ENCODE results near the gene CGB7.
A peak's percentile ranks its signal among the peaks of the same experiment; 100 is the strongest.
"Not testable (repeated sequence)": the region's sequence is repeated elsewhere in the genome, so short reads cannot be mapped to it uniquely, and the experiment has no call there.

The CGB7 gene

DNA sequence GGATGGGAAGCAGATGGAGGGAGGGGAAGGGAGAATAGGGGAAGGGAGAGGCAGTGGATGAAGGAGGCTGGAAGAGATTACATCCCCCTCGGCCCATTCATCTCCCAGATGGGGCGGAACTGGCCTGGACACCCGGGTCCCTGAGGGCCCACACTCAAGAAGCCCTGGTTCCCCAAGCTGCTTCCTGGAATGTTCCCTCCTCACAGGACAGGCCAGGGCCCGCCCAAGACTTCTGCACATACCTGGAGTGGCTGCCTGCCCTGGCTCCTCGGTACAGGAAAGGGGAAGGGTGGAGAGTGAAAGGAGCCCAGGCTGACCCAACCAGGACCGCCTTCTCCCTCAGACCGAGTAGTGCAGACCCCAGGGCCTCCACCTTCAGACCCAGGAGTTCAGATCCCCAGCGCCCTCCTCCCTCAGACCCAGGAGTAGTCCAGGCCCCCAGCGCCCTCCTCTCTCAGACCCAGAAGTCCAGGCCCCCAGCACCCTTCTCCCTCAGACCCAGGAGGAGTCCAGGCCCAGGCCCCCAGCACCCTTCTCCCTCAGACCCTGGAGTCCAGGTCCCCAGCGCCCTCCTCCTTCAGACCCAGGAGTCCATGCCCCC, 6.6 kb upstream of the CGB7 start:
- TF ChIP-seq, protein P1, sequence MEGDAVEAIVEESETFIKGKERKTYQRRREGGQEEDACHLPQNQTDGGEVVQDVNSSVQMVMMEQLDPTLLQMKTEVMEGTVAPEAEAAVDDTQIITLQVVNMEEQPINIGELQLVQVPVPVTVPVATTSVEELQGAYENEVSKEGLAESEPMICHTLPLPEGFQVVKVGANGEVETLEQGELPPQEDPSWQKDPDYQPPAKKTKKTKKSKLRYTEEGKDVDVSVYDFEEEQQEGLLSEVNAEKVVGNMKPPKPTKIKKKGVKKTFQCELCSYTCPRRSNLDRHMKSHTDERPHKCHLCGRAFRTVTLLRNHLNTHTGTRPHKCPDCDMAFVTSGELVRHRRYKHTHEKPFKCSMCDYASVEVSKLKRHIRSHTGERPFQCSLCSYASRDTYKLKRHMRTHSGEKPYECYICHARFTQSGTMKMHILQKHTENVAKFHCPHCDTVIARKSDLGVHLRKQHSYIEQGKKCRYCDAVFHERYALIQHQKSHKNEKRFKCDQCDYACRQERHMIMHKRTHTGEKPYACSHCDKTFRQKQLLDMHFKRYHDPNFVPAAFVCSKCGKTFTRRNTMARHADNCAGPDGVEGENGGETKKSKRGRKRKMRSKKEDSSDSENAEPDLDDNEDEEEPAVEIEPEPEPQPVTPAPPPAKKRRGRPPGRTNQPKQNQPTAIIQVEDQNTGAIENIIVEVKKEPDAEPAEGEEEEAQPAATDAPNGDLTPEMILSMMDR (IDR thresholded peaks at IDR 0.05; ENCODE audit: extremely low read depth, missing control alignments) = no peak
- peak; percentile 28 for DNase-seq (ENCODE audit: low spot score)

DNA sequence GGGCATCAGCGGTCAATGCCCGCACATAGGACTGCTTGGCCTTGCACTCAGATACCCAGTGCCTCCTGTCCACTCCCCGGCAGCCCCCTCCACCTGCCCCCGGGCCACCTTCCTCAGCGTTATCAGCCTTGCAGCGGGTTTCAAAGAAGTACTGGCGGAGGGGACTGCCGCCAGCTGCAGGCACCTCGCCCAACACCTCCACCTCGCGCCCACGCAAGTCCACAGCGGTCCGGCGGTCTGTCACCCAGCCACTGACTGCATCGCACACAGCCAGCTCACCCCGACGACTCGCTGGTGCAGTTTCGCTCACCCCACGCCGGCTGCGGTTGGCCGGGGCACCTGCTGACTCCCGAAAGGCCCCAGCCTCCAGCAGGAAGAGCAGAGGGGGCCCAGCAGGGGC, 3.9 kb upstream of the CGB7 start:
- peak; percentile 48 for DNase-seq (ENCODE audit: low spot score)
- TF ChIP-seq, protein P1 (IDR thresholded peaks at IDR 0.05; ENCODE audit: extremely low read depth, missing control alignments) = no peak

DNA sequence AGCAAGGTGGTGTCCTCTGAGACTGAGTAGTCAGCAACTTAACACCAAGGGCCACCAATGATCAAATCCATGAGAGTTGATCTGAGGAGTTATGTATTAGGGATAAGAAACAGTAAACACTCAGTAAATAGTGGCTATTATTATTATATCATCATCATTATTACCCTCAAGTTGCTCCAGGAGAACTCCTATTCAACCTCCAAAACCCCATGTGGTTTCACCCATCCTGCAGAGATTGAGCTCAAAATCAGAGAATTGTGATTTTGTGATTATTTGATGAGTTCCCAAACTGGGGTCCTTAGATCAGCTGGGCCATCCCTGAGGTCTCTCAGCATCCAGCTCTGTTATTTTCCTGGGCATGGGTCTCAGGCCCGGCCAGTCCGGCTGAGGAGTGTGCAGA, 3.5 kb upstream of the CGB7 start:
- DNase-seq (ENCODE audit: low spot score) = no peak
- TF ChIP-seq, protein P1 (IDR thresholded peaks at IDR 0.05; ENCODE audit: extremely low read depth, missing control alignments) = no peak

DNA sequence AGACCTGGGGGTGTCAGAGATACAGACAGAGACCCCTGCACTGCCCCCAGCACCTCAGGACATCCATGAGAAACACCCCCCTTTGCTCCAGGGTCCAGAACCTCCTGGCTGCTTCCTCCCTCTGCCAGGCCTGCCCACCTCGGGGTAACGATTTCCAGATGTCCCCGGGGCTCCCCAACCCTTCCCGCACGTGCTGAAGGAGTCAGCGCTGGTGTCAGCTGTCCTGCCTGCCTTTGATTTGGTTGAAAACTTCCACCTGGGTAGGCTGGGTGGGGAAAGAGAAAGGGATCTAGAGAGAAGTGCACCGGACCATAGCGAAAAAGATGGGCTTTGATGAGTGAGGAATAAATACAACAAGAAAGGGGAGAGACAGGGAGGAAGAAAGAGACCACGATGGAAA, 1.5 kb upstream of the CGB7 start:
- DNase-seq (ENCODE audit: low spot score) = peak; percentile 17
- TF ChIP-seq, protein P1 (IDR thresholded peaks at IDR 0.05; ENCODE audit: extremely low read depth, missing control alignments) = no peak

DNA sequence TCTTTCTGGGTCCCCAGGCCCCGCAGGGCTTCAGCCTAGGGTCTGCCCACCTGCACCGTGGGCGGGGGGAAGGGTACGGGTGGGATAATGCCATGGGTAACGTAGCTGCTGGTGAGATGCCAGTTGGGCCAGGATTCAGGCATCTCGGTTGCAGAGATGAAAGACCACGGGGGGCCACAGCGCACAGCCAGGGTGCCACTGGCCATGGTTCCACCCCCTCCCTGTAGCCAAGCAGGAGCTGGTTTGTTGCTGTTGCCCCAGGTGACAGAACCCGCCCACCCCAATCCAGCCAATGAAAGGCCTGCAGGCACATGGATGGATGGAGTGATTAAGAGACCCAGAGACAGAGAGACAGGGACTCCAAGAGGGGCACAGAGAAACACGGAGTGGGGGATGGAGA, 1.0 kb upstream of the CGB7 start:
- TF ChIP-seq, protein P1 (IDR thresholded peaks at IDR 0.05; ENCODE audit: extremely low read depth, missing control alignments) = no peak
- DNase-seq (ENCODE audit: low spot score) = peak; percentile 52

DNA sequence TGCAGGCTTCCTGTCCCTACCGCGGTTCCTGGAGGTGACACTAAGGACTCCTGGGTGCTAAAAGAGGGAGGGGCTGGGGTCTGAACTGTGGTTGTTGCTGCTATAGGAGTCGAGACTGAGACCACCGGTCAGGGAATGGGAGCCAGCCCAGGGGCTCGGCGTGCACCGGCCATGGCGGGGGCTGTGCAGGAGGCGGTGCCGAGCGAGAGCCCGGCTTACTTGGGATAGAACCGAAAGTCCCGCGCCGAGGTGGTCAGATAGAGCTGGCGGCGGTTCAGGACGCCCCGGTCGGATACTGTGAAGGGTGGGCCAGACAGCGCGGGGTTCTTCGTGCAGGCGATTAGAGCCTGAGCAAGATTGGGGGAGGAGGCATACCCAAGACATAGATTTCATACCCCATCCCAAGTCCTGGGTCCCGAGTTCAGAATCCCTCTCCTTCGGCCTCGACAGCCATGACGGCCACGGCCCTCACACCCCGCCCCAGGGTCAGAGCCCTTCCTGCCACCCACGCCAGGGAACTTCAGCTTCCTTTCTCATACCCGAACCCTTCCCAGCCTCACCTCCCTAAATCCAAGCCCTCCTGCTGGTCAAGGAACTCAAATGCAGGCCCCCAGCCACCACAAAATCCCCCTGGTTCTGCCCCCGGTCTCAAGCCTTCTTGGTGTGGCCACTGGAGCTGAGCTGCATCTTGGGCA, 500 bp downstream of the CGB7 start:
- not testable (repeated sequence) for DNase-seq (ENCODE audit: low spot score)

DNA sequence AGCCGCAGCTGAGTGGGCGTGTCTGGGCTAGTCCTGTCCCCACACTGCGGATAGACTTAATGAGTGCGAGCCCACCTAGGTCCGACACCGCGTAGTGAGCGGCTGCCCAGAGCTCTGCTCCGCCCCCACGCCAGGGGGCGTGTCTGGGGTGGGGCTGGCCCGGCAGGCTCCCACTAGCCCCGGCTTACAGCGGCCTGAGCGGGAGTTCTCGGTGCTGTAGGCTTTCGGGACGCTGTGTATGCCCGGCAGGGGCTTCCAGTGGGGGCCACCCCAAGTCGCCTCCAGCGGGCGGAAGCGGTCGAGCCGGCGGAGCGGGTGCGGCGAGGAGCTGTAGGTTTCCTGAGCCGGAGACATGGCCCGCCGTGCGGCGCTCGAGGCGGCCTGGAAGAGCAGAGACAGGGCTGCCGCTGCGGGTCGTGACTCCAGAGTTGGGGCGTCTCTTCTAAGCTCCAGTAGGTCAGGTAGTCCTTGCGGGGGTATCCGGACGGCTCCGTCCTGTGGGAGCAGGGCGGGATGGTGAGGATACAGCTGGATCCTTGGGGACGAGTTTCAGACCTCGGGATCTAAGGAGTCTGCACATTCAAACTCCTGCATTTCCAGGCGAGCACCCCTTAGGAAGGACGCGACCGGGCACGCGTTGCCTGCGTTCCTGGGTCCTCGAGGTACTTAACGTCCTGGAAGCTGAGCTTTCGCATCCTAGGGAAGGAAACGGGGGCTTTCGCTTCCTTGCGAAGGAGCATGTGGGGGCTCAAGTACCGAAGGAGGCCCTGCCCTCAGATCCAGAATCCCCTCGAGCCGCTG, 1.2 kb downstream of the CGB7 start:
- DNase-seq (ENCODE audit: low spot score) = peak; percentile 89
- TF ChIP-seq, protein P1 (IDR thresholded peaks at IDR 0.05; ENCODE audit: extremely low read depth, missing control alignments) = no peak

DNA sequence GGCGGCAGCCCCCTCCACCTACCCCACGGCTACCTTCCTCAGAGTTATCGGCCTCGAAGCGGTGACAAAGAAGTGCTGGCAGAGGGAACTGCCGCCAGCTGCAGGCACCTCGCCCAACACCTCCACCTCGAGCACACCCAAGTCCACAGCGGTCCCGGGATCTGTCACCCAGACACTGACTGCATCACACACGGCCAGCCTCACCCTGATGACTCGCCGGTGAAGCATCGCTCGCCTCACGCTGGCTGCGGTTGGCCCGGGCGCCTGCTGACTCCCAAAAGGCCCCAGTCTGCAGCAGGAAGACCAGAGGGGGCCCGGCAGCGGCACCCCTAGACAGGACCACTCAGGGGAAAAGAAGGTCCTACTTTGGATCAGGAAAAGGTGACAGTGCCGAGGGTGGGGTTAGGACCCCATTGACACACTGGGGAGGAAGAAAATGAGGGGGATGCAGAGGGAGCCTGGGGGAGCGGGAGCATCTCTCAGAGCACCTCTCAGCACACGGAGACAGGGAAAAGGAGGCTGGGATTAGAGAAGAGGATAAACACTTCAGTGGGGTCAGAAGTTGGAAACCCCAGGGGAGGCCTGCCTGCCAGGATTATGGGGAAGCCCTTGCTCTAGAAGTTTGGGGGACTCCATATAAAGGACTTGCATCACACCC, 7.0 kb downstream of the CGB7 start:
- not testable (repeated sequence) for DNase-seq (ENCODE audit: low spot score)

DNA sequence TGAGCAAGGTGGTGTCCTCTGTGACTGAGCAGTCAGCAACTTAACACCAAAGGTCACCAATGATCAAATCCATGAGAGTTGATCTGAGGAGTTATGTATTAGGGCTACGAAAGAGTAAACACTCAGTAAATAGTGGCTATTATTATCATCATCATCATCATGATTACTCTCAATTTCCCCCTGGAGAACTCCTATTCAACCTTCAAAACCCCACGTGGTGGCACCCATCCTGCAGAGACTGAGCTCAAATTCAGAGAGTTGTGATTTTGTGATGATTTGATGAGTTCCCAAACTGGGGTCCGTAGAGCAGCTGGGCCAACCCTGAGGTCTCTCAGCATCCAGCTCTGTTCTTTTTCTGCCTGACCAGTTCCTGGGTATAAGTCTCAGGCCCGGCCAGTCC, 7.7 kb downstream of the CGB7 start:
- DNase-seq (ENCODE audit: low spot score) = not testable (repeated sequence)

DNA sequence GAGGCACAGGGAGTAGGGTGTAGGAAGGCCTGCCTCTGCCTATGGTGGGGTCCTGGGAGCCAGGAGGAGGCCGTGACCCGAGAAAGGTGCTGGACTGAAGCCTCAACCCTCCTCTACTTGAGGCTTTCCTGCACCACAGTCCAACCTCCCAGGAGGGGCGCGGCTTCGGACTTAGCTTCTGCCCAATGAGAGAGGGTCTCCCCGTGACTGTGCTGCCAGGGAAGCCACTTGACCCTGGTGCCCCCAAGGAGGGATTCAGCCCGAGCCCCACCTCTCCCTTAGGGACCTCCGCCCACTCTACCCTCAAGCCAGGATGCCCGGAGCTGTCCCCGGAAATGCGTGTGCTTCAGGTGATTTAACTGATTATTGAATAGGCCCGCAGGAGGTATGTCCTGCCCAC, 8.5 kb downstream of the CGB7 start, which contains the start of gene CGB8:
TSS of gene CGB8 (minus strand) at position 101 of the 400 bp plus-strand sequence. CDS start 372 bp downstream, outside the sequence.
- not testable (repeated sequence) for DNase-seq (ENCODE audit: low spot score)

DNA sequence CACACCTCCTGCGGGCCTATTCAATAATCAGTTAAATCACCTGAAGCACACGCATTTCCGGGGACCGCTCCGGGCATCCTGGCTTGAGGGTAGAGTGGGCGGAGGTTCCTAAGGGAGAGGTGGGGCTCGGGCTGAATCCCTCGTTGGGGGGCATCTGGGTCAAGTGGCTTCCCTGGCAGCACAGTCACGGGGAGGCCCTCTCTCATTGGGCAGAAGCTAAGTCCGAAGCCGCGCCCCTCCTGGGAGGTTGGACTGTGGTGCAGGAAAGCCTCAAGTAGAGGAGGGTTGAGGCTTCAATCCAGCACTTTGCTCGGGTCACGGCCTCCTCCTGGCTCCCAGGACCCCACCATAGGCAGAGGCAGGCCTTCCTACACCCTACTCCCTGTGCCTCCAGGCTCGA, 14.0 kb downstream of the CGB7 start, which contains the start of gene CGB5:
TSS of gene CGB5 (plus strand) at position 301 of the 400 bp plus-strand sequence. CDS start 362 bp downstream, outside the sequence.
- not testable (repeated sequence) for DNase-seq (ENCODE audit: low spot score)

DNA sequence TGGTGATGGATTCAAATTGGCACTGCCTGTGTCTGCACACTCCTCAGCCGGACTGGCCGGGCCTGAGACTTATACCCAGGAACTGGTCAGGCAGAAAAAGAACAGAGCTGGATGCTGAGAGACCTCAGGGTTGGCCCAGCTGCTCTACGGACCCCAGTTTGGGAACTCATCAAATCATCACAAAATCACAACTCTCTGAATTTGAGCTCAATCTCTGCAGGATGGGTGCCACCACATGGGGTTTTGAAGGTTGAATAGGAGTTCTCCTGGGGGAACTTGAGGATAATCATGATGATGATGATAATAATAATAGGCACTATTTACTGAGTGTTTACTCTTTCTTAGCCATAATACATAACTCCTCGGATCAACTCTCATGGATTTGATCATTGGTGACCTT, 14.9 kb downstream of the CGB7 start:
- DNase-seq (ENCODE audit: low spot score) = not testable (repeated sequence)
